ENCODE data around the gene SLC6A1.

GRCh38 chr3:10988991-10989484 lies 3.5 kb upstream of the SLC6A1 start:
- TF ChIP-seq CTCF (IDR thresholded peaks at IDR 0.05; ENCODE audit: low read depth, low read length) (no peak), MAX (IDR thresholded peaks at IDR 0.05; ENCODE audit: low read depth, low read length) (no peak)

Measured in NB4 (cell line).